Measurements from ENCODE around the gene PEX26.
A peak's percentile ranks its signal among the peaks of the same experiment; 100 is the strongest.
"Not testable (repeated sequence)": the region's sequence is repeated elsewhere in the genome, so short reads cannot be mapped to it uniquely, and the experiment has no call there.

Gene PEX26

DNA sequence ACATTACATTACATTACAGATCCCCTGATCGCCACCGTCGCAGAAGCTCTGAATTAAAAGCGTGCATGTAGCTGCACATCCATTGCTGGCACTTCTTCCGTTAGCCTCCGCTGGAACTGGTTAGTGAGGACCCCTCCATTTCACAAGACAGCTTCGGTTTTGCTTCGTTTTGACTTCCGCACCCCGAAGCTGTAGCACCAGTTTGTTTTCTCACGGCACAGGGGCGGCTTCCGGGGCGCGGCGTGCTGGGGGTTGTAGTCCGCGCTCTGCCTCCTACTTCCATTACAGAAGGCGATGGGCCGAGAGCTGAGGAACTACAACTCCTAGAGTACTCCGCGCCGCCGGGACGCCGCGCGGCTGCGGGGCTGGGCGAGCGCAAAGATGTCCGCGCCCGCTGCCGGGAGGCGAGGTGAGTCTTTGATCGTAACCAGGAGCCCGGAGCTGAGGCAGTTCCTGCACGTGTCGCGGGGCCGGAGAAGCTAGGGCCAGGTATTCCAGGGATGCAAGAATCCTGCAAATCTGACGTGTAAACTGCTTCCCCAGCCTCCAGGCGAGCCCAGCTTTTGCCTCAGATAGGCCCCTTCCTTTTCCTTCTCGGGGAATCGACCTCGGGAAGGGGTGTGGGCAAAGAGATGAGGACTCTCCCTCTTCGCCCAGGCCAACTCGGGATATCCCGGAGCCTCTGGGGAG lies at the start of gene PEX26:
Gene PEX26 (plus strand): TSS at position 352 of the 690 bp plus-strand sequence. CDS start 387 bp downstream, outside the sequence.
- peak within 1 kb of the TSS; percentile 99 for H3K27ac Mint-ChIP-seq (ENCODE audit: low read depth)
- DNase-seq (ENCODE audit: low spot score in 2 of 2) (peak; percentile 88 to 93), ATAC-seq (replicated peaks; ENCODE audit: extremely low read depth, poor library complexity, severe bottlenecking) (peak; percentile 99)
- peaks cover 61% of the 10 kb centered on the region for H3K4me1 Mint-ChIP-seq
- H3K27me3 Mint-ChIP-seq, result no peaks in the 10 kb centered on the region
- no peaks in the 10 kb centered on the region for H3K9me3 Mint-ChIP-seq
- peak within 1 kb of the TSS; percentile 87 for H3K4me3 Mint-ChIP-seq
- peaks cover 41% of the 10 kb centered on the region for H3K36me3 Mint-ChIP-seq (ENCODE audit: insufficient read depth)

DNA sequence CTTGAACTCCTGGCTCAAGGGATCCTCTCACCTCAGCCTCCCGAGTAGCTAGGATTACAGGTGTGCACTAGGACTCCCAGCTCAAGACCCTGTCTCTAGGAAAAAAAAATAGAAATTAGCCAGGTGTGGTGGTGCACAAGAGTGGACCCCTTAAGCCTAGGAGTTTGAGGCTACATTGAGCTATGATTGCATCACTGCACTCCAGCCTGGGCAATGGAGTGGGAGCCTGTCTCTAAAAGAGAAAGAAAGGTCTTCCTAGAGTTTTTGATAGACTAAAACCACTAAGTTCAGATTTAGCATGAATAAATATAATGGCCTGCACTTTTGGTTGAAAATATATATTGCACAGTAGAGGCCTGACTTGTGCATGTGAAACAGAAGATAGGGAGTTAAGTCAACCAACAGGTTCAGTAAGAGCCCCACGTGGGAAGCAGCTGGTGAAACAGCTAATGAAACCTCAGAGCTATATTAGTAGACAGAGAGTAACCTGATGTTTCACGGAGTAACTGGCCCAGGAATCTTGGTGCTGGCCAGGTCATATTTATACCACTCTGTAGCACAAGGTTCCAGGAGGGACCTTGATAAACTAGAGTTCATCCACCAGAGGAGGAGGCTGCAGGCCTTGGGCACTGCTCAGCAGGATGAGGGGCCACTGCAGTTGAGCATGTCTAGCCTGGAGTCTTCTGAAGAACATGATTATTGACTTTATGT lies 48.8 kb upstream of the PEX26 start:
- Mint-ChIP-seq H3K27me3 (peaks cover 40% of the 10 kb centered on the region), H3K4me3 (no peak overlapping the region), H3K36me3 (ENCODE audit: insufficient read depth) (peaks cover 3% of the 10 kb centered on the region), H3K4me1 (peaks cover 10% of the 10 kb centered on the region), H3K27ac (ENCODE audit: low read depth) (no peak overlapping the region), H3K9me3 (no peaks in the 10 kb centered on the region)
- ATAC-seq (replicated peaks; ENCODE audit: extremely low read depth, poor library complexity, severe bottlenecking), result no peak
- no peak for DNase-seq (ENCODE audit: low spot score in 2 of 2)

DNA sequence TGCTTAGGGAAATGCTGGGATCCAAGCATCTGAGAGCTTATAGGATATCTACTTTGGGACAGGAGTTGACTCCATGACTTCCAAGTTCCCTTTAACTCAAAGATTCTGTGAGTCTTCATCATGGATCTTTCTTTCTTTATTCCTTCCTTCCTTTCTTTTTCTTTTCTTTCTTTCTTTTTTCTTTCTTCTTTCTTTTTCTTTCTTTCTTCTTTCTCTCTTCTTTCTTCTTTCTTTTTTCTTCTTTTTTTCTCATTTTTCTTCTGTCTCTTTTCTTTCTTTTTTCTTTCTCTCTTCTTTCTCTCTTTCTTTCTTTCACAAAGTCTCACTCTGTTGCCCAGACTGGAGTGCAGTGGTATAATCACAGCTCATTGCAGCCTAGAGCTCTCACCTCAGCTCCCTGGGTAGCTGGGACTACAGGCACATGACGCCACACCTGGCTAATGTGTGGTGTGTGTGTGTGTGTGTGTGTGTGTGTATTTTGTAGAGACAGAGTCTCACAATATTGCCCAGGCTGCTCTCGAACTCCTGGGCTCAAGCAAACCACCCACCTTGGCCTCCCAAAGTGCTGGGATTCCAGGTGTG lies 48.0 kb upstream of the PEX26 start:
- H3K4me3 Mint-ChIP-seq, result no peak overlapping the region
- peaks cover 32% of the 10 kb centered on the region for H3K27me3 Mint-ChIP-seq
- H3K4me1 Mint-ChIP-seq, result peaks cover 5% of the 10 kb centered on the region
- ATAC-seq (replicated peaks; ENCODE audit: extremely low read depth, poor library complexity, severe bottlenecking), result no peak
- H3K36me3 Mint-ChIP-seq (ENCODE audit: insufficient read depth), result peaks cover 1% of the 10 kb centered on the region
- no peaks in the 10 kb centered on the region for H3K9me3 Mint-ChIP-seq
- DNase-seq (ENCODE audit: low spot score in 2 of 2), result no peak
- H3K27ac Mint-ChIP-seq (ENCODE audit: low read depth), result no peak overlapping the region

DNA sequence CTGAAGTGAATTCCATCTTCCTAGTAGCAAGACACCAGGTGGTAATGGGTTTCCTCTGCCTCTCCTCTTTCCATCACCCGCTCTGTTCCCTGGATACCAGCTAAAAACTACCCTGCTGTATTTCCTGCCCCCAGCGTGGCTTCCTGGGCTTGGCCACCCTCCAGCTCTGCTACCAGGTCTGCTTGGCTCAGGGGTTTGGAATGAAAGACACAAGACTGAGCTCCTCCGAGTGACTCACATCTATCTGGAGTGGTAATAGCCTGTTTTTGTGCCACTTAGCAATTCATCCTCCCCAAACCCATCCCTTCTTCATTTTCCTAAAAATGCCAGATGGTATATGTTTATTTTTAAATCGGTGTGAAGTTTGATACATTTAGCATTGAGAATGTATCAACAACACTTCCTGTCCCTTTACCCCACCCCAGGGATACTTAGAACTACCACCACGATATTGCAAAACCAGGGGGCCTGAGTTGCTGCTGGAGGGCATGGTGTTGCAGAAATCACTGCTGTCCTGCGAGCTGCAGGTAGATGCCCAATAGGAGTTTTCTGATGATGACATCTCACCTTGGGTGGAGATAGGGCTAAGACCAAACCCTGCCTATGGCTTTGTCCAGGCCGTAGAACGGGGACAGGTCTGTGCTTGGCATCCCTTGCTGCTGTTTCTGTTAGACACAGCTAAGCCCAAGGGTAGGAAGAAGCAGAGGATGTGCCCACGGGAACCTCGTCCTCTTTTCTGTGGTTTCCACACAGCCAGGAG lies 45.9 kb upstream of the PEX26 start:
- DNase-seq (ENCODE audit: low spot score in 2 of 2) (no peak), ATAC-seq (replicated peaks; ENCODE audit: extremely low read depth, poor library complexity, severe bottlenecking) (no peak)
- H3K27ac Mint-ChIP-seq (ENCODE audit: low read depth), result no peak overlapping the region
- H3K27me3 Mint-ChIP-seq, result peaks cover 16% of the 10 kb centered on the region
- no peak overlapping the region for H3K4me3 Mint-ChIP-seq
- no peaks in the 10 kb centered on the region for H3K36me3 Mint-ChIP-seq (ENCODE audit: insufficient read depth)
- H3K4me1 Mint-ChIP-seq, result no peaks in the 10 kb centered on the region
- H3K9me3 Mint-ChIP-seq, result no peaks in the 10 kb centered on the region

- ATAC-seq (replicated peaks; ENCODE audit: extremely low read depth, poor library complexity, severe bottlenecking) (no peak), DNase-seq (ENCODE audit: low spot score in 2 of 2) (no peak)
- Mint-ChIP-seq H3K36me3 (ENCODE audit: insufficient read depth) (no peaks in the 10 kb centered on the region), H3K9me3 (no peaks in the 10 kb centered on the region), H3K27ac (ENCODE audit: low read depth) (no peak overlapping the region), H3K4me1 (no peaks in the 10 kb centered on the region), H3K4me3 (no peak overlapping the region), H3K27me3 (peaks cover 17% of the 10 kb centered on the region)
Observed at GRCh38 chr22:18032455-18033101, 45.2 kb upstream of the PEX26 start.

GRCh38 chr22:18033204-18033998 lies 44.4 kb upstream of the PEX26 start:
- Mint-ChIP-seq H3K4me1 (no peaks in the 10 kb centered on the region), H3K36me3 (ENCODE audit: insufficient read depth) (no peaks in the 10 kb centered on the region), H3K27ac (ENCODE audit: low read depth) (no peak overlapping the region), H3K4me3 (no peak overlapping the region), H3K27me3 (peaks cover 21% of the 10 kb centered on the region), H3K9me3 (no peaks in the 10 kb centered on the region)
- ATAC-seq (replicated peaks; ENCODE audit: extremely low read depth, poor library complexity, severe bottlenecking), result no peak
- DNase-seq (ENCODE audit: low spot score in 2 of 2), result no peak

DNA sequence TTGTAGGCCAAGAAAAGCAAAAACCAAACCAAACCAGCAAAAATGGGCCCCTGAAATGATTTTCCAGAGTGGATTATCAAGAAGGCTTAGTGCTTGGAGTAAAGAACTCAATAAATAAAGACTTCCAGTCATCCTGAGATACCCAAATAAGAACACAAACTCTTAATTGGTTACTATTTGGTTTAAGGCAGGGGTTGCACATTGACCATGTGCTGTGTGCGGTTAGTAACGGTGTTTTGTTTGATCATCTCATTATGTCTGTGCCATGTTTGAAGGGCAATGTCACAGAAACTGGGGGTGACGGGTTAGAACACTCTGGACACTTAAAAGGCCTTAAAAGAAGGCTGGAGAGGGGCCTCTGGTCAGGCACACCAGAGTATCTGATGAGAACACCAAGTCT lies 43.7 kb upstream of the PEX26 start:
- no peaks in the 10 kb centered on the region for H3K4me1 Mint-ChIP-seq
- H3K27me3 Mint-ChIP-seq, result peaks cover 24% of the 10 kb centered on the region
- DNase-seq (ENCODE audit: low spot score in 2 of 2) (no peak), ATAC-seq (replicated peaks; ENCODE audit: extremely low read depth, poor library complexity, severe bottlenecking) (no peak)
- H3K36me3 Mint-ChIP-seq (ENCODE audit: insufficient read depth), result no peaks in the 10 kb centered on the region
- no peaks in the 10 kb centered on the region for H3K9me3 Mint-ChIP-seq
- no peak overlapping the region for H3K4me3 Mint-ChIP-seq
- no peak overlapping the region for H3K27ac Mint-ChIP-seq (ENCODE audit: low read depth)

DNA sequence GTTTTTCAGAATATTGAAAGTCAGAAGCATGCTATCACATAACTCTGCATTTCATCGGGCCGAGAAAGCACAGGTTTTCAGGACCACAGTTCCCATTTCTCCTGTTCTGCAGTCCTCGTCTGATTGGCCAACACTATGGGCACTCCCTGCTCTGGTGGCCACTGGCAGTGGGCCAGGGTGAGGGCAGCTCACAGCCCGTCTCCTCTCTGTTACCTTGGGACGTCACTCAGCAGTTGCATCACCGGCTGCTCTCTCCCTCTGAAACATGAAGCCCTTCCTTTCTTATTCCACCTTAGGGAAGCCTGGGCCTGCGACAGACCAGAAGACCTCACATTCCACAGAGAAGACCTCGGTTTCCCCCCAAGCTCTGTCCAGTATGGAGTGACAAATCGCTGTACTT lies 42.0 kb upstream of the PEX26 start:
- no peak for ATAC-seq (replicated peaks; ENCODE audit: extremely low read depth, poor library complexity, severe bottlenecking)
- Mint-ChIP-seq H3K27me3 (peaks cover 31% of the 10 kb centered on the region), H3K4me3 (no peak overlapping the region), H3K9me3 (no peaks in the 10 kb centered on the region), H3K27ac (ENCODE audit: low read depth) (no peak overlapping the region), H3K4me1 (no peaks in the 10 kb centered on the region), H3K36me3 (ENCODE audit: insufficient read depth) (no peaks in the 10 kb centered on the region)
- DNase-seq (ENCODE audit: low spot score in 2 of 2), result no peak

DNA sequence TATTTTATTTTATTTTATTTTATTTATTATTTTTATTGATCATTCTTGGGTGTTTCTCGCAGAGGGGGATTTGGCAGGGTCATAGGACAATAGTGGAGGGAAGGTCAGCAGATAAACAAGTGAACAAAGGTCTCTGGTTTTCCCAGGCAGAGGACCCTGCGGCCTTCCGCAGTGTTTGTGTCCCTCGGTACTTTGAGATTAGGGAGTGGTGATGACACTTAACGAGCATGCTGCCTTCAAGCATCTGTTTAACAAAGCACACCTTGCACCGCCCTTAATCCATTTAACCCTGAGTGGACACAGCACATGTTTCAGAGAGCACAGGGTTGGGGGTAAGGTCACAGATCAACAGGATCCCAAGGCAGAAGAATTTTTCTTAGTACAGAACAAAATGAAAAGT lies 36.9 kb upstream of the PEX26 start:
- not testable (repeated sequence) for H3K27ac Mint-ChIP-seq (ENCODE audit: low read depth); DNase-seq (ENCODE audit: low spot score in 2 of 2); ATAC-seq (replicated peaks; ENCODE audit: extremely low read depth, poor library complexity, severe bottlenecking); H3K4me1 Mint-ChIP-seq; H3K9me3 Mint-ChIP-seq; H3K36me3 Mint-ChIP-seq (ENCODE audit: insufficient read depth); H3K4me3 Mint-ChIP-seq
- peaks cover 20% of the 10 kb centered on the region for H3K27me3 Mint-ChIP-seq

DNA sequence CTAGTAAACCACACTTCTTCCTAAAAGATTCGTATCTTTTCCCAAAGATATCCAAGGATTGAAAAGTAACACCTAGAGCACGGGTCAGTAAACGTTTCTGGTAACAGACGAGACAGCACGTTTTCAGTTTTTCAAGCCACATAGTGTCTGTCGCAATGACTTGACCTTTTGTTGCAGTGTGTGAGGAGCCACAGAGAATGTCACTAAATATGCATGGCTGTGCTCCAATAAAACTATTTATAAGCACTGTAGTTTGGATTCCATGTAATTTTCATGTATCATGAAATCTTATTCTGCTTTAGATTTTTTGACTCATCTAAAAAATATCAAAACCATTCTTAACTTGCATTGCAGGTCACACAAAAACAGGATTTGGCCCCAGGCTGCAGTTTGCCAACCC lies 35.1 kb upstream of the PEX26 start:
- Mint-ChIP-seq H3K27ac (ENCODE audit: low read depth) (no peak overlapping the region), H3K9me3 (no peaks in the 10 kb centered on the region), H3K4me1 (no peaks in the 10 kb centered on the region), H3K36me3 (ENCODE audit: insufficient read depth) (no peaks in the 10 kb centered on the region), H3K27me3 (peaks cover 13% of the 10 kb centered on the region), H3K4me3 (no peak overlapping the region)
- DNase-seq (ENCODE audit: low spot score in 2 of 2) (no peak), ATAC-seq (replicated peaks; ENCODE audit: extremely low read depth, poor library complexity, severe bottlenecking) (no peak)

DNA sequence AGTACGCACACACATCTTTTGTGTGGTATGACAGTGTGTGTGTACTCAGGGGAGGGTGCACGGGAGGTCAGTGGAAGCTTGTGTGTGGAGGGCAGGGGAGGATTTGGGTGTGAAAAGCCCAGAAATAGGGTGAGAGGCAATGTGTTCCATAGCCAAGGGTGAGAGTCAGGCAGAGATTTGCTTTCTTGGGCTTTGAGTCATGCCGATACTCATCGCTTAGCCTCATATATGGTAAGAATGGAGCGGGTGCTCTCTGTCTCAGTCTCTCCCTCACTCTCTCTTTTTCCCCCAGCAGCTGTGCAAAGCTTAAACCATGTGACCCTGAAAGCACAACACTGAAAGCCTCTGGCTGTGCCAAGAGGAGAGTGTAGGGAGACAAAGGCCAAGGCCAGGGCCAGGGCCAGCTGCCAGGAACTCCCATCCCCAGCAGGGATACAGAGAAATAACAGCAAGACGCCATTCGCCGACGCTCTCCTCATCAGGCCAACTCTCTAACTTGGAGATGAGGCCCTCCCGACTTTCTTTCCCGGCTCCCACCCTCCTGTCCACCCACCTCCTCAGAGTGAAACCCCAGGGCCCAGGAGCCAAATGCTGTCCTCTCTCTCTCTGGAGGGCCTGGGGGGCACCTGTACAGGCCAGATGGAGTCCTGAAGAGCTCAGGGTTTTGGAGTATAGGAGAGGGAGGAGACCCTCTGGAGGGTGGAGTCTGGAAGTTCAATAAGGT lies 33.1 kb upstream of the PEX26 start:
- Mint-ChIP-seq H3K36me3 (ENCODE audit: insufficient read depth) (no peaks in the 10 kb centered on the region), H3K27me3 (peaks cover 4% of the 10 kb centered on the region), H3K9me3 (no peaks in the 10 kb centered on the region), H3K4me3 (no peak overlapping the region), H3K27ac (ENCODE audit: low read depth) (no peak overlapping the region), H3K4me1 (no peaks in the 10 kb centered on the region)
- ATAC-seq (replicated peaks; ENCODE audit: extremely low read depth, poor library complexity, severe bottlenecking), result no peak
- no peak for DNase-seq (ENCODE audit: low spot score in 2 of 2)
